Measurements from ENCODE around the gene ATP1A4.

The ATP1A4 gene

GRCh38 chr1:160211046-160211790 is 59.8 kb downstream of the ATP1A4 start:
- Histone ChIP-seq H3K27me3 (ENCODE audit: control insufficient read depth, low read length) (no peaks in the 10 kb centered on the region), H3K4me1 (ENCODE audit: control insufficient read depth, low read length) (peaks cover 21% of the 10 kb centered on the region), H3K79me2 (ENCODE audit: control insufficient read depth, low read length) (peaks cover 50% of the 10 kb centered on the region), H3F3A (ENCODE audit: control insufficient read depth, insufficient read depth) (peaks cover 17% of the 10 kb centered on the region), H3K9me2 (replicated peaks; ENCODE audit: control insufficient read depth, low read length) (no peaks in the 10 kb centered on the region), H4K20me1 (ENCODE audit: control insufficient read depth, insufficient read depth, low read depth, low read length) (no peaks in the 10 kb centered on the region; the same call in 1 of the 2 replicates), H3K9me3 (ENCODE audit: control insufficient read depth, insufficient read depth, low read length) (no peaks in the 10 kb centered on the region), H3K4me2 (ENCODE audit: low read length) (no peak overlapping the region), H3K36me3 (ENCODE audit: control insufficient read depth, low read length) (peaks cover 100% of the 10 kb centered on the region), H3K27ac (ENCODE audit: low read depth, low read length) (no peak overlapping the region), H3K4me3 (ENCODE audit: low read length) (no peak overlapping the region)
- TF ChIP-seq EZH2phosphoT487 (IDR thresholded peaks at IDR 0.05; ENCODE audit: borderline replicate concordance, low read length) (no peak), CTCF (IDR thresholded peaks at IDR 0.05; ENCODE audit: low read depth, low read length, poor library complexity, severe bottlenecking) (no peak)

- peaks cover 99% of the 10 kb centered on the region for H3K36me3 ChIP-seq (ENCODE audit: control insufficient read depth, low read length)
- H3F3A ChIP-seq (ENCODE audit: control insufficient read depth, insufficient read depth): peaks cover 14% of the 10 kb centered on the region; the same call in 1 of the 2 replicates
- no peak overlapping the region for H3K4me2 ChIP-seq (ENCODE audit: low read length)
- H3K4me1 ChIP-seq (ENCODE audit: control insufficient read depth, low read length): no peaks in the 10 kb centered on the region
- H3K9me2 ChIP-seq (replicated peaks; ENCODE audit: control insufficient read depth, low read length): no peaks in the 10 kb centered on the region
- no peak overlapping the region for H3K27ac ChIP-seq (ENCODE audit: low read depth, low read length)
- peaks cover 16% of the 10 kb centered on the region for H3K79me2 ChIP-seq (ENCODE audit: control insufficient read depth, low read length)
- H3K9me3 ChIP-seq (ENCODE audit: control insufficient read depth, insufficient read depth, low read length): no peaks in the 10 kb centered on the region
- no peak for TF ChIP-seq CTCF (IDR thresholded peaks at IDR 0.05; ENCODE audit: low read depth, low read length, poor library complexity, severe bottlenecking)
- no peak for TF ChIP-seq EZH2phosphoT487 (IDR thresholded peaks at IDR 0.05; ENCODE audit: borderline replicate concordance, low read length)
- no peaks in the 10 kb centered on the region for H3K27me3 ChIP-seq (ENCODE audit: control insufficient read depth, low read length)
- H4K20me1 ChIP-seq (ENCODE audit: control insufficient read depth, insufficient read depth, low read depth, low read length): no peaks in the 10 kb centered on the region
- H3K4me3 ChIP-seq (ENCODE audit: low read length): no peak overlapping the region
Observed at GRCh38 chr1:160214481-160215140, 63.2 kb downstream of the ATP1A4 start.

GRCh38 chr1:160216301-160216700 is 64.9 kb downstream of the ATP1A4 start:
- H3K36me3 ChIP-seq (ENCODE audit: control insufficient read depth, low read length): peaks cover 99% of the 10 kb centered on the region
- no peaks in the 10 kb centered on the region for H3K9me3 ChIP-seq (ENCODE audit: control insufficient read depth, insufficient read depth, low read length)
- no peaks in the 10 kb centered on the region for H4K20me1 ChIP-seq (ENCODE audit: control insufficient read depth, insufficient read depth, low read depth, low read length)
- H3K4me1 ChIP-seq (ENCODE audit: control insufficient read depth, low read length): no peaks in the 10 kb centered on the region
- H3K4me2 ChIP-seq (ENCODE audit: low read length): no peak overlapping the region
- H3F3A ChIP-seq (ENCODE audit: control insufficient read depth, insufficient read depth): peaks cover 14% of the 10 kb centered on the region; the same call in 1 of the 2 replicates
- no peak for TF ChIP-seq EZH2phosphoT487 (IDR thresholded peaks at IDR 0.05; ENCODE audit: borderline replicate concordance, low read length)
- no peak for TF ChIP-seq CTCF (IDR thresholded peaks at IDR 0.05; ENCODE audit: low read depth, low read length, poor library complexity, severe bottlenecking)
- no peak overlapping the region for H3K4me3 ChIP-seq (ENCODE audit: low read length)
- no peaks in the 10 kb centered on the region for H3K27me3 ChIP-seq (ENCODE audit: control insufficient read depth, low read length)
- H3K9me2 ChIP-seq (replicated peaks; ENCODE audit: control insufficient read depth, low read length): no peaks in the 10 kb centered on the region
- no peak overlapping the region for H3K27ac ChIP-seq (ENCODE audit: low read depth, low read length)
- peaks cover under 1% of the 10 kb centered on the region; the same call in 1 of the 2 replicates for H3K79me2 ChIP-seq (ENCODE audit: control insufficient read depth, low read length)

Measured in DOHH2 (cell line).